IMR-90 (cell line): ENCODE data around the gene SRCAP. TPM values are rescaled to one million over a fixed set of nuclear protein-coding genes. Genes with fewer than 3 reads are reported as not detected.

Experiments
- ATAC-seq: fragments of 200-7000 bp; cut with Tn5 transposase; 2 replicates; pipeline ENCODE4 v1.9.1; 2020; ENCODE audit warnings: low read depth, mild to moderate bottlenecking, moderate library complexity
- BruUV-seq: library from RNA; stranded (reverse); fragments of 400-500 nt; replicated peaks from 2 replicates; lab custom pipeline; 2021; lab: Mats Ljungman, UMichigan
- CTCF ChIA-PET: fragments of 300-600 bp; formaldehyde crosslinking; extraction: SDS; loops from one replicate; lab custom pipeline; 2021; ENCODE audit warnings: antibody characterized with exemption; lab: Yijun Ruan, JAX
- POLR2A ChIA-PET: fragments of 300-600 bp; sonication (Branson Sonifier 250); formaldehyde crosslinking; loops from one replicate; lab custom pipeline; 2022; ENCODE audit warnings: antibody characterized with exemption; ENCODE audit not compliant: unreplicated experiment; lab: Charles Lee
- DNase-seq: peaks from one replicate; pipeline ENCODE4 v3.0.0; 2013
- H2AFZ ChIP-seq: replicated peaks from 2 replicates; pipeline ENCODE3; 2013; ENCODE audit warnings: low read length, mild to moderate bottlenecking; ENCODE audit not compliant: poor library complexity
- H2AK5ac ChIP-seq: 2 replicates; pipeline ENCODE4 v1.6.1; 2013; ENCODE audit warnings: low read depth, low read length, inconsistent platforms
- H2AK9ac ChIP-seq: replicated peaks from 2 replicates; pipeline ENCODE3; 2013; ENCODE audit warnings: mild to moderate bottlenecking, low read depth, low read length, moderate library complexity; ENCODE audit not compliant: poor library complexity
- H2BK120ac ChIP-seq: 2 replicates; pipeline ENCODE4 v1.6.1; 2013; ENCODE audit warnings: low read depth, low read length, inconsistent platforms
- H2BK15ac ChIP-seq: 3 replicates; pipeline ENCODE4 v1.6.1; 2013; ENCODE audit warnings: low read depth, low read length, inconsistent platforms
- H2BK20ac ChIP-seq: 2 replicates; pipeline ENCODE4 v1.6.1; 2013; ENCODE audit warnings: low read depth, mild to moderate bottlenecking, inconsistent platforms, low read length, moderate library complexity
- H2BK5ac ChIP-seq: 2 replicates; pipeline ENCODE4 v1.6.1; 2013; ENCODE audit warnings: mild to moderate bottlenecking, low read depth, low read length, inconsistent platforms; ENCODE audit not compliant: poor library complexity, severe bottlenecking
- H3K14ac ChIP-seq: replicated peaks from 2 replicates; pipeline ENCODE4 v1.6.1; 2013; ENCODE audit warnings: low read depth, low read length, inconsistent platforms
- H3K18ac ChIP-seq: 2 replicates; pipeline ENCODE4 v1.6.1; 2013; ENCODE audit warnings: low read depth, low read length, control low read depth
- H3K23ac ChIP-seq: 2 replicates; pipeline ENCODE4 v1.6.1; 2013; ENCODE audit warnings: low read depth, low read length, inconsistent platforms
- H3K27ac ChIP-seq: 2 replicates; pipeline ENCODE4 v1.5.1; 2013; ENCODE audit warnings: mild to moderate bottlenecking, control low read depth, low read length; ENCODE audit not compliant: insufficient read depth
- H3K27me3 ChIP-seq: 2 replicates; pipeline ENCODE4 v1.6.1; 2013; ENCODE audit warnings: low read length; ENCODE audit not compliant: control insufficient read depth, insufficient read depth
- H3K36me3 ChIP-seq: 2 replicates; pipeline ENCODE4 v1.6.1; 2013; ENCODE audit warnings: low read length, mixed read lengths; ENCODE audit not compliant: control insufficient read depth, insufficient read depth
- H3K4ac ChIP-seq: 2 replicates; pipeline ENCODE4 v1.6.1; 2013; ENCODE audit warnings: low read depth, low read length, inconsistent platforms
- H3K4me1 ChIP-seq: 2 replicates; pipeline ENCODE4 v1.6.1; 2013; ENCODE audit warnings: low read length, mixed read lengths; ENCODE audit not compliant: control insufficient read depth, insufficient read depth
- H3K4me2 ChIP-seq: 2 replicates; pipeline ENCODE4 v1.6.1; 2013; ENCODE audit warnings: low read depth, mild to moderate bottlenecking, control low read depth, low read length, moderate library complexity
- H3K4me3 ChIP-seq: 2 replicates; pipeline ENCODE4 v1.5.1; 2013; ENCODE audit warnings: low read depth, mild to moderate bottlenecking, control low read depth, low read length, moderate library complexity; ENCODE audit not compliant: insufficient read depth
- H3K56ac ChIP-seq: 2 replicates; pipeline ENCODE4 v1.6.1; 2013; ENCODE audit warnings: low read length, inconsistent platforms; ENCODE audit not compliant: insufficient read depth; ENCODE audit errors: extremely low read depth
- H3K79me1 ChIP-seq, 2 experiments: 2 replicates each; pipeline ENCODE4 v1.6.1; 2013; ENCODE audit warnings: low read length in 2 of 2, inconsistent platforms in 1 of 2, low read depth in 1 of 2
- H3K9ac ChIP-seq: 2 replicates; pipeline ENCODE4 v1.6.1; 2013; ENCODE audit warnings: low read depth, low read length, control low read depth
- H3K9me1 ChIP-seq: 2 replicates; pipeline ENCODE4 v1.6.1; 2013; ENCODE audit warnings: low read length, inconsistent platforms; ENCODE audit not compliant: insufficient read depth
- H3K9me3 ChIP-seq: 2 replicates; pipeline ENCODE4 v1.6.1; 2013; ENCODE audit warnings: low read length; ENCODE audit not compliant: control insufficient read depth, insufficient read depth
- H4K20me1 ChIP-seq: 2 replicates; pipeline ENCODE4 v1.6.1; 2013; ENCODE audit warnings: low read length, inconsistent platforms; ENCODE audit not compliant: insufficient read depth
- H4K5ac ChIP-seq: 2 replicates; pipeline ENCODE4 v1.6.1; 2013; ENCODE audit warnings: mild to moderate bottlenecking, low read depth, low read length, control low read depth
- H4K8ac ChIP-seq, 2 experiments: 2 replicates each; pipeline ENCODE4 v1.6.1; 2013; ENCODE audit warnings: low read depth in 2 of 2, low read length in 2 of 2, control low read depth in 1 of 2, inconsistent platforms in 1 of 2
- H4K91ac ChIP-seq: 2 replicates; pipeline ENCODE4 v1.6.1; 2013; ENCODE audit warnings: low read depth, low read length, inconsistent platforms; ENCODE audit not compliant: insufficient read depth
- BHLHE40 ChIP-seq: fragments of 150-350 bp; IDR thresholded peaks from 2 replicates; pipeline ENCODE4 v1.6.1; 2016; ENCODE audit warnings: mild to moderate bottlenecking, low read depth, low read length
- CHD1 ChIP-seq: IDR thresholded peaks from 2 replicates; pipeline ENCODE4 v1.6.1; 2012; ENCODE audit warnings: low read depth, low read length, improper control_type of control experiment
- MAZ ChIP-seq: IDR thresholded peaks from 2 replicates; pipeline ENCODE4 v1.6.1; 2012; ENCODE audit warnings: low read depth, mild to moderate bottlenecking, low read length, improper control_type of control experiment, moderate library complexity, borderline replicate concordance
- NFE2L2 ChIP-seq: fragments of 150-350 bp; IDR thresholded peaks from 2 replicates; pipeline ENCODE4 v1.6.1; 2016; ENCODE audit warnings: low read depth, mild to moderate bottlenecking, low read length
- POLR2A ChIP-seq: IDR thresholded peaks from 2 replicates; pipeline ENCODE4 v1.6.1; 2012; ENCODE audit warnings: mild to moderate bottlenecking, low read depth, low read length
- RAD21 ChIP-seq: IDR thresholded peaks from 2 replicates; pipeline ENCODE4 v1.6.1; 2012; ENCODE audit warnings: low read length, improper control_type of control experiment
- RCOR1 ChIP-seq: IDR thresholded peaks from 2 replicates; pipeline ENCODE4 v1.6.1; 2012; ENCODE audit warnings: mild to moderate bottlenecking, low read length, improper control_type of control experiment; ENCODE audit not compliant: insufficient replicate concordance
- RFX5 ChIP-seq: IDR thresholded peaks from 2 replicates; pipeline ENCODE4 v1.8.0; 2012; ENCODE audit warnings: low read depth, mild to moderate bottlenecking, low read length, moderate library complexity
- SMC3 ChIP-seq: fragments of 150-350 bp; IDR thresholded peaks from 2 replicates; pipeline ENCODE4 v1.6.1; 2016; ENCODE audit warnings: low read depth, mild to moderate bottlenecking, antibody characterized with exemption, low read length, moderate library complexity
- USF2 ChIP-seq: fragments of 150-350 bp; IDR thresholded peaks from 2 replicates; pipeline ENCODE4 v1.6.1; 2017; ENCODE audit warnings: mild to moderate bottlenecking, antibody characterized with exemption, low read length, low read depth
- WGBS, 2 experiments: methylation state at CpG; one replicate each; pipeline versions ENCODE4 v1.1.5 to v1.1.7; 2013; ENCODE audit warnings: missing lambda C conversion rate in 2 of 2; ENCODE audit not compliant: insufficient read length in 1 of 2; ENCODE audit errors: extremely low coverage in 2 of 2; 5-methylcytosine and 5-hydroxymethylcytosine counted together
- dilution Hi-C: fragments of 300-500 bp; cut with HindIII; formaldehyde crosslinking; loops from one replicate; pipeline ENCODE4 v1.14.3; 2018; ENCODE audit warnings: low sequenced_read_pairs; ENCODE audit not compliant: unreplicated experiment
- in situ Hi-C: fragments of 300-500 bp; cut with MboI; formaldehyde crosslinking; loops from 3 replicates; pipeline ENCODE4 v1.14.3; 2019; ENCODE audit warnings: low sequenced_read_pairs, inconsistent platforms, mixed read lengths
- intact Hi-C: fragments of 100-400 bp; cut with micrococcal nuclease; formaldehyde crosslinking; loops from 2 replicates; pipeline ENCODE4 v1.10.0; 2022
- polyA plus RNA-seq, 3 experiments: library from polyadenylated mRNA; depleted of rRNA; stranded (reverse); fragments of >200 nt; gene quantifications; 2 replicates each; pipeline ENCODE4 v1.2.3, GENCODE V29; 2012; ENCODE audit warnings: low replicate concordance in 1 of 3
- total RNA-seq: library from RNA; depleted of rRNA; stranded (reverse); fragments of >200 nt; gene quantifications from 2 replicates; pipeline ENCODE4 v1.2.3, GENCODE V29; 2012

The SRCAP gene
- total and polyA plus RNA-seq, 2 of the 4 experiments (the other 2 are of a cell fraction), result 4.5 to 8.2 TPM

DNA sequence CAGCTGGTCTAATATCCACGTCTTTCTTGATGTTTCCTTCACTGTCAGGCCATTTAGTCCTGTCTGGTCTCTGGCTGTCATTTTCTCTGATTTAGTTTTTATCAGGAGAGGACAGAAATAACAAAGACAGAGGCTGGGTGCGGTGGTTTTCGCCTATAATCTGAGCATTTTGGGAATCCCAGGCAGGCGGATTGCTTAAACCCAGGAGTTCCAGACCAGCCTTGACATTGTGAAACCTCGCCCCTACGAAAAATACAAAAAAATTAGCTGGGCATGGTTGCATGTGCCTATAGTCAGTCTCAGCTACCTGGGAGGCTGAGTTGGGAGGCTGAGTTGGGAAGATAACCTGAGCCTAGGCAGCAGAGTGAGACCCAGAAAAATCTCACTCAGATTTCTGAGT, 7.1 kb downstream of the SRCAP start:
- Histone ChIP-seq H3K14ac (no peak overlapping the region), H2AK9ac (no peak overlapping the region), H3K4me1 (no peaks in the 10 kb centered on the region), H3K9me1 (no peaks in the 10 kb centered on the region; the same call in 1 of the 2 replicates), H4K91ac (no peak overlapping the region), H3K4me2 (no peak overlapping the region), H3K4me3 (no peak overlapping the region), H3K79me1 (peaks cover 35 to 45% of the 10 kb centered on the region in 2 experiments), H3K36me3 (peaks cover 70% of the 10 kb centered on the region), H3K27me3 (no peaks in the 10 kb centered on the region), H3K23ac (no peak overlapping the region), H4K5ac (no peak overlapping the region), H2BK20ac (no peak overlapping the region), H4K8ac (no peak overlapping the region), H3K9ac (no peak overlapping the region), H2AFZ (no peak overlapping the region), H3K18ac (no peak overlapping the region), H2BK5ac (no peak overlapping the region), H4K20me1 (peaks cover 7% of the 10 kb centered on the region), H3K4ac (no peak overlapping the region), H3K56ac (no peak overlapping the region), H2BK15ac (no peak overlapping the region), H3K9me3 (no peaks in the 10 kb centered on the region), H2BK120ac (no peak overlapping the region), H2AK5ac (no peak overlapping the region), H3K27ac (no peak overlapping the region)
- in situ Hi-C loops (no loop called here), intact Hi-C loops (no loop called here), dilution Hi-C loops (no loop called here)
- no peak for TF ChIP-seq RFX5
- TF ChIP-seq MAZ, result no peak
- no peak for TF ChIP-seq USF2
- TF ChIP-seq BHLHE40, result no peak
- TF ChIP-seq SMC3, result no peak
- TF ChIP-seq NFE2L2, result no peak
- no peak for TF ChIP-seq CHD1
- TF ChIP-seq POLR2A, result no peak
- no peak for TF ChIP-seq RAD21
- TF ChIP-seq RCOR1, result no peak
- BruUV-seq, result no TSS peak
- CTCF ChIA-PET, result no interaction called here
- no peak for ATAC-seq
- no CpG with 5 or more reads among the region's 6 CpGs for WGBS, 2 experiments
- POLR2A ChIA-PET, result no interaction called here
- no peak for DNase-seq
